Glomerular visceral epithelial cell (primary cell): ENCODE data around the gene MYOCD.

Source experiments
- DNase-seq: peaks from one replicate; pipeline ENCODE4 v3.0.0-alpha.2; 2016; ENCODE audit errors: extremely low spot score

The MYOCD gene

DNA sequence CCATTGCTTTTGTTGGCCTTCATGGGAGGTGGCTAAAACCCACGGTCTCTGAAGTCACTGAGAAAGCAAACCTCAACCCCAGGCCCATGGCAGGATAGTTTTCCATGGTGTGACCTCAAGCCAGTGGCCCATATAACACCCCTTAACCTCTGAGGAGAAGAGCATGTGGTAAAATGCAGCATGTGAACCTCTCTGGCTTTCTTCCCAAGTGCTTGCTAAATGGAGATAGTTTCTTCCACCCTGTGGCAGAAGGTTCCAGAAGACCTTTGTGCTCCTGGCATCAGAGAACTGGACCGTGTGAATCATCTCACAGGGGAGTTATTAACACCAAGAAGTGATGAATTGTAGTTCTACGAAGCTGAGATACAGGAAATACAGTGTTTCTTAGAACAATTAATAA, 47.3 kb downstream of the MYOCD start:
- no peak for DNase-seq

DNA sequence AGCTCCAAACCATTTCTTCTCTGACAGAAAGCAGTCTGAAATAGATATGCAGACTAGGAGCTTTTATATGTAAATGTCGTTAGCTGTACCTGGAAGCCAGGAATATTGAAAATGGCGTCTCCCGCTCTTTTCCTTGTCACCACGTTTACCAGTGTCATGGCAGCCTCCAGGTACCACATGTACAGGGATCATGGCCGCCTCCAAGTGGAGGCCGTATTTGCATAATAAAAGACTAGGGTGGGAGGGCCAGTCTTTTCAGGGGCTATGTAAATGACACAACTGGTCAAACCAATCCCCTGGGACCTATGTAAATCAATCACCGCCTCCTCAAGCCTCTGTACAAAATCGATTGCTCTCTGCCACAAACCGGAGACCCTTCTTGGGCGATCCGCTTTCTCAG, 54.3 kb downstream of the MYOCD start:
- DNase-seq: no peak

DNA sequence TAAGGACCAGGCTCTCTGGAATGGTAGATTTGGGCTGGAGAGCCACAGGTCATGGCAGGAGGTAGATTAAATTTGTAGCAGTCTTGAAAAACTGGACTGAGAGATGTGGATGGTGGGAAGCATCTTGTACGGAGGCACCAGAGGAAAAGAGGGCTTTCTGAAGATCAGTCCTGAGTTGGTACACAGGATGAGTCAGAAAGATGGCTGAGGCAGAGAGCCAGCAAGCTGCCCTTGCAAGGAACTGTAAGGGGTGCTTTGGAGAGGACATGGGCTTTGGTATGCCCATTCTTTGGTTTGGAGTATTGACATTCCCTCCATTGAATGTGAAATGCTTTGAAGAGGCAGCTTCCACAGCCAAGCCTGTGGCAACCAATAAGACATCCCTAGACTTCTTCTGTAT, 55.9 kb downstream of the MYOCD start:
- DNase-seq: no peak

DNA sequence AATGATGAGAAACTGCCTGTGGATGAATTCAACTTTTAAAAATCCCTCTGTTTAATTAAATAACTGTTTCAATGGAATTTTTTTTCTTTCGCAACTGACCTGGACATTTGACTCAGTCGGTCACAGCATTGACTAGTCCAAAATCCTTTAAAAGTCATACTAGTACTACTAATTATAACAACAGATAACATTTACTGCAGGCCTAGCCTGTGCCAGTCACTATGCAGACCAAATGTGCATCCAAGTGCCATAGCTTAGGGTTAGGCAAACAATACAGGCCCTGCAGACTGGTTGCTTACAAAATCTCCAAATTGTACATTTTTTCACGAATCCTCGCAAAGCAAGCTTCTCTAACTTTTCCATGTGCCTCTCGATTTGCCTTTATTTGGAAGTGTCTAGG, 56.6 kb downstream of the MYOCD start:
- DNase-seq: no peak

DNA sequence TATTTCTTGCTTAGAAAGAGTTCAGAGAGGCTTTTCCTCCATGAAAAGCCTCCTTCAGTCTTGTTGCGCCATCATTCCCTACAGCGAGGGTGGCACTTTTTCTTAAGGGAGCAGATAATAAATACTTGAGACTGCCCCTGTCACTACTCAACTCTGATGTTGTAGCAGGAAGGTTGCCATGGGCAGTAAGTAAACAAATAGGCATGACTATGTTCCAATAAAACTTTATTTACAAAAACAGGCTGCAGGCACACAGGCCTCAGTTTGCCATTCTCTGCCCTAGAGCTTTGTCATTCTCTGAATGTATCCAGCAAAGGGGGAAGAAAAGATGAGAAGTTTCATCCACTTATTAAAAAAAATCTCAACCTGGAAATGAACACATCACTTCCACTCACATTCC, 60.4 kb downstream of the MYOCD start:
- DNase-seq: no peak

DNA sequence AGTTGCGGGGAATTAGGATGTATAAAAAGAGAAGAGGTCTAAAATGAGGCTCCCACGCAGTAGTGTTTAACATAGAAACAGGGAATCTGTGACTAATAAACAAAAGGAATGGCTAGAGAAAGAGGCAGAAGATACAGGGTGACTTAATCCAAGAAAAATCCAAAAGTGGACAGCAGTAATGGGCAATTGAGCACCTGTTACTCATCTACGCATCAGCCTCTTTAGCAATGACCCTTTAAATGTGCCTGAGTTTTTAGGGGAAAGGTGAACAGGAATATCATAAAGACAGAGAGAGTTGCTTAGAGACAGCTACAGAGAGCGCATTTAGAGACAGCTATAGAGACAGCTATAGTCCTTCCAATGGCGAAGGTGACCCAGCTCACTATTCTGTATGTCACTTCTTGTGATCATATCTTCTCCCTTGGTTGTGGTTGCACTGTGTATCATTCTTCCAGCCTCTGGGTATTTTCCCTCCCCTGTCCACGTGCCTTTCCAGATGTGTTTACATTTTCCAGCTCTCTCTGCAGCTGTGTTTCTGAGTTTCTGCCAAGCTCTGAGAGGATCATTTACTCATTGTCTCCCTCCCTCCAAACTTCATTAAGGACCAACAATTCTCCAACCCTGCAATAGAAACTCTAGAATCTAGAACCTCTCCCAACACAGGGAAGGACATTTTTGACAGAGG, 61.5 kb downstream of the MYOCD start:
- DNase-seq: no peak

GRCh38 chr17:12727881-12728280, 62.2 kb downstream of the MYOCD start:
- DNase-seq: no peak

GRCh38 chr17:12729086-12729485, 63.4 kb downstream of the MYOCD start:
- no peak for DNase-seq

- no peak for DNase-seq
Observed at GRCh38 chr17:12730421-12730820, 64.7 kb downstream of the MYOCD start.

- DNase-seq: no peak
Observed at GRCh38 chr17:12730931-12731521, 65.3 kb downstream of the MYOCD start.

- no peak for DNase-seq
Observed at GRCh38 chr17:12731839-12732238, 66.1 kb downstream of the MYOCD start.

- DNase-seq: no peak
Observed at GRCh38 chr17:12732366-12732765, 66.7 kb downstream of the MYOCD start.

DNA sequence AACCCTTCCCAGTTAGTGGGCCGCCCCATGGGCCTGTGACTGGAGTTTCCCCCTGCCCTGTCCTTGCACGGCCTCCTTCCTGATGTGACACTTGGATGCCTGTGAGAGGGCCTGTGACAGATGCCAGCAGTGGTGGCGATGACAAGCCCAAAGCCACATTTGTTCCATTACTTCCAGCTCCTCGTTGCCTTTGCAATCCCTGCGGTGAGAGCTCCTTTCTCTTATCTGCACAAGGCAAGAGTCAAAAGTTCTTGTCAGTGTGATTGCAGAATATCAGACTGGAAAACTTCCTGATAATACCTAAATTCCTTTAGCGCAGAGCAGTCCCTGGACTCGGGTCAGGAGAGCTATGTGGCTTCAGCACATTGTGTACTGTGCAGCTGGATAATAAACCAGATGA, 69.2 kb downstream of the MYOCD start:
- no peak for DNase-seq

DNA sequence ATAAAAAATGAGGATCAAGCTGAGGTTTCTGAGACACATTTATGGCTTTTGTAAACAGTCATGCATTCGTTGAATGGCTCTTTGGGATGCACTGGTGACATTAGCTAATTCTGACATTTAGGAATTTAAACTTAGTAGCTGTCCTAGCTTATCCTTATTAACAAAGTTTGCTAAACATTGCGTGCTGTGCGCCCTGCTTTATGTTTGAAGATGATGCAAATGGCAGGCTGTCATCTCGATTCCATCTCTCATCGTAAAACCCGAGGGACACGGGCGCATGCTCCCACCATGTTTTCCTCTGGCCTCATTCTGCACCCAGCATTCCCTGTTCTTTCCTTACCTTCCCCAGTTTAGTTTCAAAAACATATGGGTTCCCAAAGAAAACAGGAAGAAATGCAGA, 69.8 kb downstream of the MYOCD start:
- DNase-seq: no peak

DNA sequence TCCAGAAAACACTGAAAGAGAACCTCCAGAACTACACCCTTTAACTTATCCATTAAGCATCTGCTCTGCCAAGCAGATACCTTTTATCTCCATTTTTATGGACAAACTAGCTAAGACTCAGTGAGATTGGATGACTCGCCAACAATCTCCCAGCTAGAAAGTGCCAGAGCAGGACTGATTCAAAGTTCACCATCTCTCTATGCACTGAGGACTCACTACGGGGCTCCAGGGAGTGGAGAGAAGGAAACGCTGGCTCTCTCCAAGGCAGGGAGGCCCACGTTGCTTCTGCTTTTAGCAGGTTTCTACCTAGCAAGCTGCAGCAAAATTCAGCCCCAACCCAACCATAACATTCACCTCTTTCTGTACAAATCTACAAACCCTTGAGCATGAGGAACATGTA, 70.8 kb downstream of the MYOCD start:
- no peak for DNase-seq

- DNase-seq: no peak
Observed at GRCh38 chr17:12737740-12738469, 72.2 kb downstream of the MYOCD start.

GRCh38 chr17:12738624-12739023, 72.9 kb downstream of the MYOCD start:
- DNase-seq: no peak

DNA sequence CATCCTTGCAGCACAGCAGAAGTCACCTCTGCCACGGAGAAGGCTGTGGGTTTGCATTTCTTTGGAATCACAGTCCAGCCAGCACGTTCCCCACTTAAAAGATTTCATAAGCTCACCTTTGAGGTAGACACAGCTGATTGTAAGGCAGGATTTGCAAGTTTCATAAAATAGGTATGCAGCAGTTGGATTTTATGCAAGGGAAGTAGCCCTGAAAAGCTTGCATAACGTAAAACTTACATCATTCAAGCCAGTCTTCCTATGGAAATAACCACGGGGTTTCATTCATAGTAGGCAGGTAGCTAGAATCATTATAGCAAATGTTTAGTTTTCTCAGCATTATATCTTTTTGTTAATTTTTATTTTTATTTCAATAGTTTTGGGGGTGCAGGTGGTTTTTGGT, 73.8 kb downstream of the MYOCD start:
- DNase-seq: no peak

DNA sequence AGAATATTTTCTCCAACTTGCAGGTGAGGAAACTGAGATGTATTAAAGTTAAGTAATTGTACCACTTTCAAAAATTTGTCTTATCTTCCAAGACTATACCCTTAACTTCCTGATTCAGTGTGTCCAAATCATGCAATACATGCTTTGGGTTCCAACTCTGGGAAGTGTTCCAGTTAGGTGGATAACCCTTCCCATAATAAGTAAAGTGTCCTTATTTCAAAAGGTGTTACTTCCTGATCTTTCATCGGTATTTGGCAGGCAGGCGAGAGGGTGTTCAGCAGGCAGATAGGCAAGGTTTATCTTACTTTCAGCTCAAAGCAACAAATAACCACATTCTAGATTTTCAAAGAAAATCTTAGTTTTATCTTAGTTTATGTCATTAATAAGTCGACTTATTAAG, 77.4 kb downstream of the MYOCD start:
- no peak for DNase-seq

DNA sequence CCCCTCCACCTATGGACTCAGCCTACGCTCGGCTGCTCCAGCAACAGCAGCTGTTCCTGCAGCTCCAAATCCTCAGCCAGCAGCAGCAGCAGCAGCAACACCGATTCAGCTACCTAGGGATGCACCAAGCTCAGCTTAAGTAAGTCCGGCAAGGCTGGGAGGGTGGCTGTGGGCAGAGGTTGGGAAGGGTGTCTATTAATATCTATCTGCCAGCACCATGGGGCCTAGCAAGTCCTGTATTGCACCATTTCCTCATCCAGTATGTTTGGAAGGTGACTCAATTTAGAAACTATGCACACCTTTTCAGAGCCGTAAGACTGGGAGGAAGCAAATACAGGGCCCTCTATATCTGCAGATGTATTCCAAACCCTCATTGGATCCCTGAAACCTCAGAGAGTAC, 78.6 kb downstream of the MYOCD start:
- DNase-seq: no peak

DNA sequence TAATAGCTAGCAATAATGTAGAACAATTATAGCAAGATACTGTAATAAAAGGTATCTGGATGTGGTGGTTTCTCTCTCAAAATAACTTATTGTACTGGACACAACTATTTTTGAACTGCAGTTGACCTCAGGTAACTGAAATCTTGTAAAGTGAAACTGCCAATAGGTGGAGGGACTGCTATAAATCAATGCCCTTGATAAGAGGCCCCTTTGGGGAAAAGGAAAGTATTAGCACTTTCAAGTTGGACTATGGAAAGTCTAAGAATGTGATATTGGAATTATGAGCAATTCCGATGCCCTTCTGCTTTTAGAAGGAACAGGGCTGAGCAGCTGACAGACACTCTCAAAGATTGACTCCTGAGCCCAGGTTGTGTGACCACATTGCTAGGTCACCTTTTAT, 79.1 kb downstream of the MYOCD start:
- DNase-seq: no peak

- DNase-seq: no peak
Observed at GRCh38 chr17:12745486-12745885, 79.8 kb downstream of the MYOCD start.

DNA sequence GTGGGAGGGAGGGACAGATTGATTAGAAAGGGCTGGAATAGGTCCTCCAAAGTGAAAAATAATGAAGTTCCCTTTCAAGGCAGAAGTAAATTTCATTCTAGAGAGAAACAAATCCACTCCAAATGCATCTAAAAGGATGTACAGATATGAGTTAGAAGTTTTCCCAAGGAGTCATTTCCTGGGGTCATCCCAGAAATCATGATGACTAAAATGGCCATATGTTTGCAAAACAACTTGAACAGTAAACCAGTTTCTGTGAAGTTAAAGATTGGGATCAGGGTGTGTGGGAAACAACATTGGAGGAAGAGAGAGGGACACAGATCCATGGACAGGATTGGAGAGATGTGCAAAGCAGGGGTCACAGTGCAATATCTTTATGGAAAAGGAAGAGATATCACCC, 91.1 kb downstream of the MYOCD start:
- DNase-seq: no peak
